Effector memory CD4-positive, alpha-beta T cell (primary cell): ENCODE measurements around the gene MGAT5.

Experiments used
- DNase-seq, 3 donors: peaks; one replicate each; pipeline ENCODE4 v3.0.0-alpha.2; 2020
- H3K27ac ChIP-seq: 2 replicates; pipeline ENCODE4 v1.7.0; 2013; ENCODE audit warnings: mild to moderate bottlenecking, low read length, moderate library complexity; ENCODE audit not compliant: insufficient read depth, poor library complexity, severe bottlenecking
- H3K27me3 ChIP-seq: replicated peaks from 2 replicates; pipeline ENCODE4 v1.7.0; 2013; ENCODE audit warnings: mild to moderate bottlenecking, low read length; ENCODE audit not compliant: insufficient read depth, control insufficient read depth, poor library complexity, severe bottlenecking
- H3K36me3 ChIP-seq: 2 replicates; pipeline ENCODE4 v1.7.0; 2013; ENCODE audit warnings: mild to moderate bottlenecking, low read length, moderate library complexity; ENCODE audit not compliant: control insufficient read depth, insufficient read depth
- H3K4me1 ChIP-seq: 2 replicates; pipeline ENCODE4 v1.7.0; 2013; ENCODE audit warnings: low read length, mild to moderate bottlenecking; ENCODE audit not compliant: control insufficient read depth, insufficient read depth, poor library complexity, severe bottlenecking
- H3K4me3 ChIP-seq: 2 replicates; pipeline ENCODE4 v1.7.0; 2013; ENCODE audit warnings: low read length, low read depth, mild to moderate bottlenecking; ENCODE audit not compliant: insufficient read depth, poor library complexity, severe bottlenecking
- H3K9me3 ChIP-seq: 2 replicates; pipeline ENCODE4 v1.7.0; 2013; ENCODE audit warnings: mild to moderate bottlenecking, low read length, moderate library complexity; ENCODE audit not compliant: control insufficient read depth

The MGAT5 gene

DNA sequence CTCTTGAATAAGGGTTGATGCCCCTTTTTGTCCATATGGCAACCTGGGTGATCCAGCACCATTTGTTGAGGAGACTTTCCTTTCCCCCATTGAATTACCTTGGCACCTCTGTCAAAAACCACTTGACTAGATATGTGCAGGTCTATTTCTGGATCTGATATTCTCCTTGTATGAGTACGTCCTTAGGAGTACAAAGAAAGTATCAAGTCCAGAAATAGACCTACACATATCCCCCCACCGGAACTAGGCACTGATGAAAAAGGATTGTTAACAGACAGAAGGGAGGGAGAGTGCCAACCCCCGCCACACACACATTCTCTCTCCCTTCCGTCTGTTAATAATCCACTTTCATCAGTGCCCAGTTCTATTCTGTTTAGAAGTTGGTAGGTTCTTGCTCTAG is 239.9 kb downstream of the MGAT5 start:
- H3K36me3 ChIP-seq = no peaks in the 10 kb centered on the region
- H3K27me3 ChIP-seq = no peaks in the 10 kb centered on the region
- H3K4me3 ChIP-seq = no peak overlapping the region
- no peaks in the 10 kb centered on the region for H3K4me1 ChIP-seq
- H3K27ac ChIP-seq = no peak overlapping the region
- no peaks in the 10 kb centered on the region for H3K9me3 ChIP-seq
- DNase-seq = no peak

DNA sequence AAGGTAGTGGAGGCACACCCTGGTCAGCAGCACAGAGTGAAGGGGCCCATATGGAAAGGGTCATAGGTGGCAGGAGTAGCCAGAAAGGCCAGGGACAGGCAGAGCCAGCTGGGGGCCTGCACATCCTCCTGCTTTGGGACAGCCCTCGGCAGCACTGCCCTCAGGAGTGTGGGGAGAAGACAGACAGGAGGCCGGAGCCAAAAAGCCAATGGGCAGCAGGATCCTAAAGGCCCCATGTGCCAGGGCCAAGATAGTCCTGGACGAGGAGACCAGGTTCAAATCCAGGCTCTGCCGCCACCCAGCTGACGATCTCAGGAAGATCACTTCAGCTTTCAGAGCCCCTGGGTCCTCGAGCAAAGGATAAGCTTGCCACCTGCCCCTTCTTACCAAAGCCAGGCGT is 244.8 kb downstream of the MGAT5 start:
- H3K27ac ChIP-seq = no peak overlapping the region
- no peaks in the 10 kb centered on the region for H3K27me3 ChIP-seq
- H3K36me3 ChIP-seq = no peaks in the 10 kb centered on the region
- no peak for DNase-seq
- H3K4me3 ChIP-seq = no peak overlapping the region
- H3K9me3 ChIP-seq = no peaks in the 10 kb centered on the region
- H3K4me1 ChIP-seq = no peaks in the 10 kb centered on the region

DNA sequence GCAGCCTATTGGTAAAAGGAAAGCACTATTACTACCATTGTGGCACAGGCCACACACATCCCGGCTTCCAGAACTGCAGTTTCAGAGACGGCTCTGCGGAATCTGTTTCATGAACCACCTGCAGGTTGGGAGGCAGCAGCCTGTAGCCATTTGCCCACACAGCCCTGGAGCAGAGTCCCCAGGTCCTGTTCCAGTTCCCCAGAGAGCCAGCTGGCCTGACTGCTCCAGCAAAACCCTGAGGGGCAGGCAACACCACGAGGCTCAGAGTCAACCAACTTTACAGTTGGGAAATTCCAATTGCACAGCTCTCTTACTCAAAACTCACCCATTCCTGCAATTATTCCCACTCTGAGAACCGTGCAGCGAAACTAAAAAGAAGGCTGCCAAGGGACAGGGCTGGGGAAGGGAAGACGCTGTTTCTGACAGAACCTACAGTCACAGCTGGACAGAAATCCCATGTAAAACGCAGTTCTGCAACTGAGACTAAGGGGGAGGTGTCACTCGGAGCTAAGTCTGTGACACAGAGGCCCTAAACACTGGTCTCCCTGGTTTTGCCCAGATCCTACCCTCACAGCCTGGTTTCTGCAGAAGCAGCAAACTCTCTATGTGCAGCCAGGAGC is 245.5 kb downstream of the MGAT5 start:
- no peaks in the 10 kb centered on the region for H3K9me3 ChIP-seq
- no peaks in the 10 kb centered on the region for H3K27me3 ChIP-seq
- no peaks in the 10 kb centered on the region for H3K36me3 ChIP-seq
- DNase-seq = no peak
- no peak overlapping the region for H3K4me3 ChIP-seq
- no peaks in the 10 kb centered on the region for H3K4me1 ChIP-seq
- H3K27ac ChIP-seq = no peak overlapping the region

DNA sequence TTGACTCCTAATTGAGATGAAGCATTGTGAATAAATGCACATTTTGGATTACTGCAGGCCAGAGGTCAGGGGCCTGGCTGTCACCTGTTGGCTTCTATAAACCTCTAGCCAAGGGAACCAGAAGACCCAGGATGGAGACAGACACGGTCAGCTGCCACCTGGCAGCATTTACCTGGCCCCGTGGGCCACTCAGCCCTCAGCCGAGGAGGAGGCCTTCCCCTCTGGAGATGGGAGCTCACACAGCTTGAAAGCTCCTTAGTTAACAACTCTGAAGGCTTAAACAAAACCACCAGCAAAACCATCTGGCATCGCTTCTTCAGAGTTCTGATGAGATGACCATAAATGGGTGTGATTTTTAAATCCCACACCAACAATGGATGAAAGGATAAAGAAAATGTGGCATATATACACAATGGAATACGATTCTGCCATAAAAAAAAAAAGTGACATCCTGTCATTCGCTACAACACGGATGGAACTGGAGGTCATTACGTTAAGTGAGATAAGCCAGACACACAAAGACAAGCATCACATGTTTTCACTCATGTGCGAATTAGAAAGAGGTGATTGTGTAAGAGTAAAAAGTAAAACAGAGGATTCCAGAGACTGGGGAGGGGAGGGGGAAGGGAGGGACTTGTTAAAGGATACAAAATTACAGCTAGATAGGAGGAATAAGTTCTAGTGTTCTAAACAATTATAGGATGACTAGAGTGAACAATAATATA is 246.5 kb downstream of the MGAT5 start:
- Histone ChIP-seq H3K36me3 (no peaks in the 10 kb centered on the region), H3K4me3 (no peak overlapping the region), H3K27me3 (no peaks in the 10 kb centered on the region), H3K4me1 (no peaks in the 10 kb centered on the region), H3K27ac (no peak overlapping the region), H3K9me3 (no peaks in the 10 kb centered on the region)
- no peak for DNase-seq

DNA sequence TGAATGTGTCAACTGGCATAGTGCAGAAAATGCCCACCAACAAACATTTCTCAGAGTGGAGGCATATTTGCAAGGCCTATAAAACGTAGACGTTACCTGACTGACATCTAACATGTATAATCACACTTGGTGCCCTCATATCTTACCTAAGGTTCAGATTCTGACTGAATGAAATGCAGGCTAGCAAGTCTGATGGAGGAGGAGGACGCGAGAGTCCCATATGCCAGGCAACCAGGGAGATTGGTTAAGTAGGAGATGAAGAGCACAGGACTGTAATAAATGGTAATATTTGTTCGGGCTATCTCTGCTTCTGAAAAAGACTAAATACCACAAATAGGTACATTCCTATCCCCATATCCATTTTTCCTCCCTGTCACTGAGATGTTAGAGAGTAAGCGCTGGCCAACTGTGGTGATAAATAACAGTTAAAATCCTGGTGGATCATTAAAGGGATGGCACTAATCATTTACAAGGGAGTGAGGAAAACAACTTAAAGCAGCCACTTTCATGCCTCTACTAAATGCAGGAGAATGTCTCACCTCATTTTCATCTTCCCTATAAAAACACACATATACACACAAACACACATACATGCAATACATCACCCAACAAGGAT is 247.7 kb downstream of the MGAT5 start:
- Histone ChIP-seq H3K27ac (no peak overlapping the region), H3K36me3 (no peaks in the 10 kb centered on the region), H3K4me1 (no peaks in the 10 kb centered on the region), H3K9me3 (no peaks in the 10 kb centered on the region), H3K4me3 (no peak overlapping the region), H3K27me3 (no peaks in the 10 kb centered on the region)
- DNase-seq = no peak

DNA sequence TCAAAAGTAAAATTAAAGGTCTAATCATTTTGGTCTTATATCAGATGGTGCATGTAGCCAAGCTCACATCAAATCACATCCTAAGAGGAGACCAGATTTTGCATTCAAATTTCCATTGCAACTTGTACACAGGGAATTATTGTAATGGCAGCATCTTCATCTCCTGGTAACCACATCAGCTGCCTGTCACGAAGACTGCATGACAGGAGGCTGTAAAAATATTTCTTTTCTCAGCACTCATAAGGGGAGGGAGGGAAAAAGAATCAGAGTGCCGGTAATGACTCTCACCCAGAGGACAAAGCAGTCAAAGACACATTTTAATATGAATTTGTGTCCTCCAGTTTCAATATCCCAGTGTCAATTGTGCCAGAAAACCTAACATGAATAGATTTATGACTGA is 248.2 kb downstream of the MGAT5 start:
- DNase-seq = no peak
- H3K27me3 ChIP-seq = no peaks in the 10 kb centered on the region
- no peaks in the 10 kb centered on the region for H3K4me1 ChIP-seq
- no peak overlapping the region for H3K27ac ChIP-seq
- H3K9me3 ChIP-seq = no peaks in the 10 kb centered on the region
- no peaks in the 10 kb centered on the region for H3K36me3 ChIP-seq
- H3K4me3 ChIP-seq = no peak overlapping the region
